Globus pallidus (tissue), 1 donor: Measurements from ENCODE around the gene CTBP2.
A peak's percentile ranks its signal among the peaks of the same experiment; 100 is the strongest.
"Not testable (repeated sequence)": the region's sequence is repeated elsewhere in the genome, so short reads cannot be mapped to it uniquely, and the experiment has no call there.

ENCODE experiments used
- DNase-seq: peaks from one replicate; pipeline ENCODE4 v3.0.0-alpha.2; 2015; ENCODE audit warnings: low spot score

Gene CTBP2

DNA sequence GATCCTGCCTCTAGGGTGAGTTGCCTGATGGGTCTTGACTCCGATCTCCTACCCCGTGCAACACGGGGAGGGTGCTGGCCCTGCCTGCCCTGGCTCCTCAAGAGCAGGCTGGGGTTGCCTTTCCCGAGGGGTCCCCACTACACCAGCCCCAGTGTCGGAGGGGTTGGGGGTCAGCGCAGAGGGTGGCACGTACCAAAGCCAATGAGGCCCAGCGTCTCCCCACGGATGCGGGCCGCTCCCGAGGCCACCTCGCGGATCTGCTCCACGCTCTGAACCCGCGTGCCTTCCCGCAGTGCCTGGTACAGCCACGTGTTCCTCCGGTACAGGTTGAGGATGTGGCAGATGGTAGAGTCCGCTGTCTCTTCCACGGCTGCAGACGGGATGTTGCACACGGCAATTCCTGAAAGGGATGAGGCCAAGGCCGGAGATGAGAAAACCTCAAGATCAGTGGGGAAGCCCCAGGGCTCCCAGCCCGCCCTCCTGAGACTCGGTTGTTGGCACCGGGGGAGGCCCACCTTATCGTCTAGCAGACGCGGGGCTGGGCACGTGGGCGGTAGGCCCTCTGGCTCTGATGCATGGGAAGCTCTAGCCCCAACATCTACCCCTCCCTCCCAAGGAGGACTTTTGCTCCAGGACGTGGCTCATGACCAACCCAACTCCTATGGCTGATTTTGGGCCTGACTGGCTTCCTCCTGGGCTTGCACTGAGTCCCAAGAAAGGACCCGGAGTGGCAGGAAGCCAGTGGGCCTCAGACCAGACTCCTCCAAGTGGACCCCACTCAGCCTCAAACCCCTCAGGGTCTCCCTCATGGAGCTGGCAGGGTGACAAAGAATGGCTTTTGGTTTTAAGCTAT, 162.4 kb downstream of the CTBP2 start:
- DNase-seq: no peak

DNA sequence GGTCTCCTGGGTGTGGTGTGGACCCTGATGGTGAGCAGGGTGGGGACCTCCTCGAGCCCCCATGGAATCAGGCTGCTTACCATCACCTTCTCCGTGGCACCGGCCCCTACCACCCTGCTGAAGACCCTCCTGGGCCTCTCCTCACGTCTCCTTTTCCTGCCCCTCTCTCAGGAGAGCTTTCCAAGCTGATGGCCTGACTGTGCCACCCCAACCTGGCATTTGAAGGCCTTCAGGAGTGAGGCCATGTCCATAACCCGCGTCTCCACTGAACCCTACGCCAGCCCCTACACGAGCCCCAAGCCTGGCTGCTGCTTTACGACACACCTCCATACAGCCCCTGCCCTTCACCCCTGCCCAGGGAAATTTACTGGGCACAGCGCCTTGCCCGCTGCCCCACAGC, 163.1 kb downstream of the CTBP2 start:
- no peak for DNase-seq

DNA sequence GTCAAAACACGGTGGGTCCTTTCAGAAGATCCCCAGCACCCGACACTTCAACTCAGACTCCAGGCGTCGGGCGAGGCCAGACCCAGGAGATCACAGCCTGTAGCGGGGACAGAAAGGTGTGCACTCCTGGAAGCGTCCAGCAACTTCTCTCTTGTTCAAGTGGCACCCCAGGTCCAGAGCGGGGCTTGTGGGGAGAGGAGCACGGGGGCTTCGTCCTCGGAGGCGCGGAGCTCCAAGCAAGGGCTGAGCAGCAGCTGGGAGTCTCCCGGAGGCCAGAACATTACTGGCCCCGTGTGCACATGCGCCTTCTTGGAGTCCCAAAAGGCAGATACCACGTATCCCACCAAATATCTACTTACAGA, 163.5 kb downstream of the CTBP2 start:
- no peak for DNase-seq

DNA sequence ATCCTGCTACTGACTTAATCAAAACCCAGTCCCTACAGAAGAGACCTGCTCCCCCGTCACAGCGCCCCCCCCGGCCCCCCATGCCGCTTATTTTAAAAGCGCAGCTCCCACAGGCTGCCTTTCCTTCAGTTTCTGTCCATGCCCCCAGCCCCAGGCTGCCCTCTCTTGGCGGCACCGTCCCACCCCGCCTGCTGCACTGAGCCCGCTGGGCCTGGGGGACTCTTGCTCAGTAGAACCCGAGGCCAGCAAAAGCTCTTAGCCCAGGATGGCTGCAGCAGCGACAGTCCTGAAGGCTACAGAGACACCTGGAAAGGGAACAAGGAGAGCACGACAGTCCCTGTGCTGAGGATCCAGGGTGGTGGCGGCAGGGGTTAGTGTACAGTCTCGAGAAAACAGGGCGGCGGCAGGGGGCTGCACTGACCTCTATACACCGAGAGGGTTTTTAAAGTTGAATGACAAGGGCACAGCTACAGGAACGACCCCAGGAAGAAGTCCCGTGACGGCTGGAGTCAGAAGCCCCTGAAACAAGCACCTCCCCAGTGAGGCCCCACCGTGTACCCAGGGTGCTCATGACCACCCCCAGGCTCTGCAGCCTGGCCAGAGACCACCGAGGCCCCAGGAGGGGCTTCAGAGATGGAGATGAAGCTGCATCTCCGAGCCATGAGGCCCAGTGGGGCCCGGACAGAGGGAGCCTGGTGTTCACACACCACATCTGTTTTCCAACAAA, 164.1 kb downstream of the CTBP2 start:
- no peak for DNase-seq

DNA sequence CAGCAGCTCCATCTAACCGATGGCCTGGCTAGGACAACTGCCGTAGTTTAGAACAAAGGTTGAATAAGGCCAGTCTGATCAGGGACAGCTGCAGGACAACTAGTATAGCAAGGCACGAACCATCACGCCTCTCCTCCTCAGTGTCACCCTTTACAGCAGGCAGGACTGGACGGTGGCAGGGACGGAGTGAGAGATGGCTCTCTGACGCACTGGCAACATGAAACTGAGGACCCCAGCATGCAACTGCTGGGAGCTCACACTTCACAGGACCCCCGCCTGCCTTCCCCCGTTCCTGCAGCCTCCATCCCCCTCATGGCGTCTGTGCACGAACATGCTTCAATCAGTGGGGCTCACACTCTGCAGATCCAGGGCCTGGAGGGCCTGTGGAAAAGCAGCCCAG, 164.8 kb downstream of the CTBP2 start:
- DNase-seq: no peak

DNA sequence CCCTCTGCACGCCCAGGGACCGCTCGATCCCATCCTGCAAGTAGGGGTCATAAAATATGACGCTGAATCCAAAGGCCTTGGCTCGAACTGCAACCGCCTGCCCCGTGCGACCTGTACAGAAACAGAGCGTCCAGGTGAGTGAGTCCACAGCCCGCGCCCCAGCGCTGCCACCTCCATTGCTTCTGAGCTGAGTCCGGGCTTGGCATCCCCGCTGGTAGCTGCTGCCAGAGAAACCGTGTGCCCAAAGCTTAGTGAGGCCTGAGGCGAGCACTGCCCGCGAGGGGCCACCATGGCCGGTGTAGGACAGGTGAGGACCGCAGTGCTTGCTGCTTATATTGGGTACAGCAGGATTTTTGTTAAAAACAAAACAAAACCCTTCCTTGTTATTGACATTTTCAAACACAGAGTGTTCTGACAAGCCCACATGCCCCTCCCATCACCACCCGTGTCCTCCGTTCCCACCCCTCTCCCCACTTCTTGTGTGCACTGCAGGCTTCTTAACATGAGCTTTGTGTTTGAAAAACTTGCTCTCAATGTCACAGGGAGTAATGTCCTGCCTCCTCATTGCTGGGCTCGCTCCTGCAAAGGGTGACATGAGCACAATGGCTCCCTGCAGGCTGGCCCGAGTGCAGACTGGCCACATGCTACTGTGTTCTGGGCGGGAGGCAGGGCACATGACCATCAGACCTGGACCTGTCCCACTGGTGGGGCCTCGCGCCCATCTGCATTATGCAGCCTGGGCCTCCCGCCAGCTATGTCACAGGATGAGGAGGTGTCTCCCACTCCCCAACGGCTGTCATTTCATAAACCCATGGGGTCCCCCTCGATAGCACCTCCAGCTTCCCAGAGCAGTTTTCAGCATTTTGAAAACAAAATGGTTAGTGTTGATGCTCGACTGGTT, 165.5 kb downstream of the CTBP2 start:
- DNase-seq: no peak

DNA sequence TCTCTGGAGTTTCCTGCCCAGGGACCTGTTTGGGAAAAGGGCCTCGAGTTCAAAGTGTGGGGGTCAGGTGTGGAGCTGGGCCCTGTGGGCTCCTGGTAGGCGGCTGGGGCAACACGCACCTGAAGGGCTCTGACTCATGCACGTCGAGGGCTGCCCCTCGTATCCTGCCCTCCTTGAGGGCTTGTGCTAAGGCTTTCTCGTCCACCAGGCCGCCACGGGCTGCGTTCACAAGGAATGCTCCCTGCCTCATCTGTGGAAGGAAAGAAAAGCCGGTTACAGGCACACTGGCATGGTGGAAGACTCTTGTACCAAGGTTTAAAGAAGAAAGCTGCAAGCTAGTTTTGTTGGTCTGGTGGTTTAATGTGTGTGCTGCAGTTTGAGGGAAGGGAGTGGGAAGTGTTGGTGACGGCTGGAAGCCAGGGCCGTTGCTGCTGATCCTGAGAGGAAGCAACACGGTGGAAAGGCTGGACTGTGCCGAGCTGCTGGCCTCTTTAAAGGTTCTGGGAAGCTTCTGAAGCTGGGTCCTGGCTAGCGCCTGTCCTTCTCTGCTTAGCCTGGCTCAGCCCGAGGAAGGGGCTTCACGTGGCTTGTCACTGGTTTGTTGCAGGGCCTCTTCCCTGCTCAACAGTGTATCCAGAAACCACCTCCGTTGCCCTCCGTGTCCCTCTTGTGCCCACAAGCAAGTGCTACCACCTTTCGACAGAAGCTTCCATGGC, 166.5 kb downstream of the CTBP2 start:
- no peak for DNase-seq

DNA sequence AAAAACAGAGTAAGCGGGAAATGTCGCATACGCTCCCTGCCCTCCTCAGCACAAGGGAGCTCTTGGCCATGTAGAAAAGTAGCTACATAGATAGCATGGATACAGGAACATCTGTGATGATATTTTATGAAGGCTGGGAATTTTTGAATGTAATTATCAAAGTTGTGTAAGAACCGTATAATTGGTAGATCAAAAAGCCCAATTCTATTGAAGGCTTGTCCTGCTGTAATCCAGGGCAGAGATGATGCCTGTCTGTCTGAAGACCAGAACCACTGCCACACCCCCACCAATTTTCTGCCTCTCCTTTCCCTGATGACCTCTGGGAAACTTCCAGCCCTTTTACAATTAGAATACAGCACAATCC, 167.0 kb downstream of the CTBP2 start:
- no peak for DNase-seq

DNA sequence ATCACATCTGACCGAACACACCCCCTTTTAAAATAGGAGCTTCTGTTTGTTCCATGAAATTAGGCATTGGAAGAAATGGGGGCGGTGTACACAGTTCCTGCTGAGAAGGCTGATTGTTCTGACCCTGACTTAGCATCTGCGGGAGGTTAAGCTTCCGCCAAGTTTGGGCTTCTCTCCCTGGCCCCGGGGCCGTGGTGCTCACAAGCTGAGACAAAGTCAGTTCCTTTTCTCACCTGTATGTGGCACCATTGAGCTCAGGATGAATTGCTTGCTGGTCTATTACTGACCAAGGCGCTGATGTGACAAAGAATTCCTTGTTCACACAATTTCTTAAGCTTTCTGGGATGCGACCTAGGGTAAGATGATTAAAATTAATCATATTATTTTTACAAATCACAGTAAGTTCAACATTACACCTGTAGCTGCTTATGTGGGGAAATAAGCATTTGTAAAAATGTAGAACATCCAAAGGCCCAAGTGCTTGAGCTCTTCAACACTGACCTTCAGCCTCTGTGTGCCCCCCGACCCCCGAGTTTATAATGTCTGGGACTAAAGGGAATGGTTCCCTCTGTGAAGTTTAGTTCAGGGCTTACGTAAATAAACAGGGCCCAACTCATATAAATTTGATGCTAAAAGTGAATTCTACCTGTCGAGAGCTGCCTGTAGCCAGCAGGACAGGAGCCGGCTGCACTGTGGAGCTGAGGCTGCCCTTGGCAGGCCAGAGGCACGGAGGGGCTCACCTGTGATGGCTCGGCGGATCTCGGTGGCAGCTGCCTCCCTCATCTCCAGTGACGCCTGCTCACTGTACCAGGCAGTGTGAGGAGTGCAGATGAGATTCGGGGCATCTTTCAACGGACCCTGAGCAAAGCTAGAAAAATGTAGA, 167.7 kb downstream of the CTBP2 start:
- peak; percentile 88 for DNase-seq

DNA sequence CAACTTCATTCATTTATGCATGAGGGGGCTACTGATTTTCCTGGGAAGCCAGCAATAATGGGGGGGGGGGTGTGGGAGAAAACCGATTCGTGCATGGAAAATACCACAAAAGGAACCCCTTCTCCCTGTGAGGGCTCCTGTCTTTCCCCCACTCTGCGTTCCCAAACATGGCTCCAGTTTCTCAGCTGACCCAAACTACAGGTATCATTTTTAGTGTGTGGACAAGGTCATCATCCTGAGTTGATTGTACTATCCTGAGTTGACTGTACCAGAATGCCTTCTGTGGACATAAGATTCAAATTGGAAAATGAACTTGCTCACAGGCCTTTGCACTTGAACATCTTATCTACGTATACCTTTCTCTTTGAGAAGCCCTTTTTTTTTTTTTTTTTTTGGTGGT, 168.5 kb downstream of the CTBP2 start:
- DNase-seq: no peak

DNA sequence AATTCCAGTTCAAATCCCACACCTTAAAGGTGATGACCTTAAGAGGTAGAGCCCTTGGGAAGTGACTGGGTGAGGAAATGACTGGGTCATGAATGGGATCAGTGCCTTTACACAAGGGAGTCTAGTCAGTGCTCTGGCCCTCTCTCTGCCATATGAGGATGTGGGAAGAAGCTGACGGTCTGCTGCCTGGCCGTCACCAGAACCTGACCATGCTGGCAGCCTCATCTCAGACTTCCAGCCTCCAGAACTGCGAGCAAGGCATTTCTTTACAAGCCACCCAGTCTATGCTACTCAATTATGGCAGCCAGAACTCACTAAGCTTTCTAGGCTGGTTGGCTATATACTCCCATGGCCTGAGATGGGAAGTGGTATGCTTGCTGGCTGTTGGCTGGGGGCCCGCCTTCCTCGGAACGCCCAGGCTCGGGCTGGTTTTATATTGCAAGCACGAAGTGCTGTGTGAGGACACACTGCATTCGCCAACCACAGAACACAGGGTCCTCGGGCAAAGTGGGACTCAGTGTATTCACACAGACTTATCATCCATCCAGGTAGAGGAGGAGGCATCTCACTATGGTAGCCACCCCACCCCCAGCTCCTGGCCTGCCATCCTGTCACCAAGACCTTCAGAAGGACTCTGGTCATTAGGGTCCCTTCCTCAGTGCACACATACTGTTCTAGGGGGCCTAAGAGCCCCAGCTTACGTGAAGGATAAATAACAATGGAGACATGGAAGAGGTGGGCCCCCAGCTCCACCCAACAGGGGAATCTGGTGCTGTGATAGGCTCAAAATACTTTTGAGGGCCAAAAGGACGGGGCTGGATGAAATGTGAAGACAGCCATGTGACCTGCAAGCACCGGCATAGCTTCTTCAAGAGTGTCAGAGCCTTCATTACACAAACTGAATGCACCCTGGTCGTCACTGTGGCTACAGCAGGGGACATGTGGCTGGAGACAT, 169.4 kb downstream of the CTBP2 start:
- DNase-seq: no peak

DNA sequence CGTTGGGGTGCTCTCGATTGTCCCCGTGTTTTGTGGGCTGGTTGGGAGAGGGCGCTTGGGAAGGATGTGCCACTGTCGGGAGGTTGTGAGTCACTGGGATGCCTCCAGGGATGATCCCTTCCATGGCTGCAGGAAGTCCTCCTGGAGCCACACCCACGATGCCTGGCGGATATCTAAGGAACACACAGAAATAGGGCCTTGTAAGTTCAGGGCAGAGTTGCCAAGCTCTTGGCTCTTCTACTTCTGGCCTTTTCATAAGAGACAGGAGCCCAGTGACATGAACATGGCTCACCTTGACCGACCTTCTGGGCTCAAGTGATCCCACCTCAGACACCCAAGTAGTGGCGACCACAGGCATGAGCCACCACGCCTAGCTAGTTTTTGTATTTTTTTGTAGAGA, 170.8 kb downstream of the CTBP2 start:
- no peak for DNase-seq

DNA sequence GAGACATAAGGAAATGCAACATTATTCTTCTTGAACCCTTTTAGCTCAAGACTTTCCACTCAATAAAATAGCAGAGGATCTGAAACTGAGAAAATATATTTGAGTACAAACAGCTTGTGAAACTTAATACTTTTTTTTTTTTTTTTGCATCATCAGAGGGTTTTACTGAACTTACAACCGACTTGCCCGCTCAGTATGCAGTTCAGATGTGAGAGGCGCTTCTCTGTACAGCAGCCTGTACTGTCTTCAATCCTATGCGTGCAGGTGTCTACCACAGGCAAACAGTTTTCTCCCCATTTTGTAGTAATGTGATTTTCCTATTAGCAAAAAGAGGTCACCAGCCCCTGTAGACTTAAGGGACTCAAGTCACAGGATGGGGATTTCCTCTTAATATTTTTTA, 171.6 kb downstream of the CTBP2 start:
- not testable (repeated sequence) for DNase-seq

DNA sequence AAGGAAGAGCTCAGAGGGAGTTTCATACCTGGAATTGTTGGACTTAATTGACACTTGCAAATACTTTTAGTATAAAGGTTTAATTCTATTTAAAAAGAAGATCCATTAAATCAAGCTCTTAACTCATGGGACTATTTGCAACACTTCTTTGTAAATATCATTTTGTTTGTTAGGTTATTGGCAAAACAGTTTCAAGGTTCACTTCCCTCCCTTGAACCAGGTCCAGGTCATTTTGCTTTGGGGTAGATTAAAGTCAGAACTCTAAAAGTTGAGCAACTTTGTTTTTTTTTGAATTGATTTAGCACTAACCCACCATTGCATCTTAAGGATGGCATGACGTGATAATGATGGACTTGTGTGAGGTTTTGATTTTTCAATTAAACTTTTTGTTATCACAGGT, 172.6 kb downstream of the CTBP2 start:
- no peak for DNase-seq

DNA sequence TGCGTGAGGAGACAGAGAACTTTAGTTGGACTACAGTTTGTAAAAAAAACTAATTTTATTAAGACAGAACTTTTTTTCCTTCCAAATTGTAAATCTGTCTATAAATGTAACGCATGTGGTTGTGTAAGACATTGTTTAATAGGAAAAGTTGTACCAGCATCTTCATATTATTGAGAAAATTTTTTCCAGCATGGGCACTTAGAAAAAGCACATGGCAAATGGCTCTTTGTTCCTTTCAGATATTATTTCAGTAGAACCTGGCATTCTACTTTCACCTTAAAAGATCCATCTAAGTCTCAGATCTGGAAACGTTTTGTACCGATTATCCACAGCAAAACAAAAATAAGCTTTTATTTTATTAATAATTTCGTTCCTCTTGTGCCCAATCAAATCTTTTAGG, 175.2 kb downstream of the CTBP2 start:
- DNase-seq: no peak

DNA sequence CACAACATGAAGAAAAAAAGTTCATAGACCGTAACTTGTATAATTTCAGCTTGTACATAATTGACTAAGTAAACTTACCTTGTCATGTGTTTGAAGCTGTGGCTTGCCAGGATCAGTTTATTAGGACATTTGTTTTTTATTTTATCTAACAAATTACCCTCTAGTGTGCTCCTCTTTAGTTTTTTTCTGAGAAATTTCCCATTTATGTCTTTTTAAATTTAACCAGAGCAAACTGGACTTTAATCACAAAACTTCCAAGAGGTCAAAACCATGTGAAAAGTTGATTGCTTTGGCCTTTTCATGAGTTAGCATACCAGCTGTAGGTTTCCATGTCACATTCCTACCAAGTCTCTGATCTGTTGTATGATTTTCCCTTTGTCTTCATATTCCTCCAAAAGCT, 176.0 kb downstream of the CTBP2 start:
- DNase-seq: no peak

DNA sequence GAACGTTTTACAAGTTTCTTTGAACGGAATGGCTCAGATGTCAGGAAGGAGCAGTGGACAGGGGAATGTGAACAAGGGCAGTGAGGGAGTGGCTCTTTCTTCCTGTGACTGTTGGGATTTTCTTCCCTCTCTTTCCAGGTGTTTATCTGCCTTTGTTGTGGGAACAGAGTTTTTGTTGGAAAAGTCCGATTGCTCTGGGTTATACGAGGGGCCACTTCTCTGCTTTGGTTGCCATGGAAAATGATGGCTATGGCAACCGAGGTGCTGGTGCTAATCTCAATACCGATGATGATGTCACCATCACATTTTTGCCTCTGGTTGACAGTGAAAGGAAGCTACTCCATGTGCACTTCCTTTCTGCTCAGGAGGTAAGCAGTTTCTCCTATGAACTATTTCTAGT, 177.0 kb downstream of the CTBP2 start:
- no peak for DNase-seq

DNA sequence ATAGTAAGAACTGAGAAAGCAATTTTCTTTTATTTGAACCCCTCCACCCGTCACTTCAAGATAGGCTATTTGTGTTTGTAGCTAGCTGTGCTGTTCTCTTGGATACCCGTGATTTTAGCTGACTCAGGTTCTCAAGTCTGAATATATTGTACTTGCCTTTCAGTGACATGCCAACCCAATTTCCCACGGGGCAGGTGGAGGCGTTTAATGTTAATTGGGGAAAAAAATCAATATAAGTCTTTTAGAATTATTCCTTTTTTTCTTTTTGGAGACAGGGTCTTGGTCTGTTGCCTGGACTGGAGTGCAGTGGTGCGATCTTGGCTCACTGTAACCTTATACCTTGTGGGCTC, 182.0 kb downstream of the CTBP2 start:
- no peak for DNase-seq

DNA sequence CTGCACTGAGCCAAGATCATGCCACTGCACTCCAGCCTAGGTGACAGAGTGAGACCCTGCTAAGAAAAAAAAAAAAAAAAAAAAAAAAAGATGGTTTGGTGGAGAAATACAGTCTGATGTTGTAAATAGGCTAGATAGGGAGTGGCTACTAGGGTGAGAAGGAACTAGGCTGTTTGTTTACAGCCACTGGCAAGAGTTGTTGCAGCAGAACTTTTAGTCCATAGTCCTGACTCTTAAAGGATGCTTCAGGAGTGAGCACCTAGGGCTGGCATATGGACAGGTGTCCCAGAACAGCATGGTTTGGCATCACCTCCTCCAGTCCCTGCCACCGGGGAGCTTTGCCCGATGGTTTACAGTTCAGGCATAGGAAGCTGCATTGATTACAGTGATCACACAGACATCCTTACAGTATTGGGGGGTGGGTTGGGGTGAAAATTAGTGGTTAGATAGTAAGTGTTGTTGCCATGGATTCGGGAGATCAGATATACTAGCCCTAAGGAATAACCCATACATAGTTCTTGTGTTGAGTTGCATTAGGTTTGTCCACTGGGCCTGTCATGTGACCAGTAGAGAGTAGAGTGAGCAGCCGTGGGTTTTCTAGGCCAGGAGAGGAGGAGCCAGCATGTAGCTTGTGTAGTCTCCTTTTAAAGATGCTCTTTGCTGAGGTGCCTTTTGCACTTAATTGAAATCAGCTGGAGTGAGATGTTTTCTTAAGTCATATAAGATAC, 182.6 kb downstream of the CTBP2 start:
- no peak for DNase-seq
